Epithelial cell of proximal tubule (primary cell): ENCODE results near the gene THOC1. TPM values are rescaled to one million over a fixed set of nuclear protein-coding genes. Genes with fewer than 3 reads are reported as not detected.

Experiments
- DNase-seq: peaks from one replicate; pipeline ENCODE4 v3.0.0-alpha.2; 2011; ENCODE audit warnings: low read depth
- H3K4me3 ChIP-seq: 2 replicates; pipeline ENCODE4 v1.5.1; 2011; ENCODE audit warnings: low read depth, mild to moderate bottlenecking, low read length
- CTCF ChIP-seq: conservative IDR thresholded peaks from 2 replicates; pipeline ENCODE4 v1.5.1; 2012; ENCODE audit warnings: low read depth, mild to moderate bottlenecking, low read length
- total RNA-seq: library from RNA; depleted of rRNA; stranded (reverse); fragments of >200 nt; gene quantifications from 2 replicates; pipeline ENCODE4 v1.2.3, GENCODE V29; 2015

The THOC1 gene
- total RNA-seq, 1 donor from 2014 or later: 30.6 TPM

- DNase-seq: no peak
- H3K4me3 ChIP-seq: no peak overlapping the region
- no peak for TF ChIP-seq CTCF
These were observed 38.9 kb upstream of the THOC1 start for GRCh38 chr18:306608-307255.

- no peak overlapping the region for H3K4me3 ChIP-seq
- no peak for DNase-seq
- peak; percentile 5 for TF ChIP-seq CTCF
These were observed 37.2 kb upstream of the THOC1 start for GRCh38 chr18:305003-305501.

- TF ChIP-seq CTCF: no peak
- H3K4me3 ChIP-seq: no peak overlapping the region
- no peak for DNase-seq
These were observed 35.8 kb upstream of the THOC1 start for GRCh38 chr18:303607-304006.

- no peak for DNase-seq
- TF ChIP-seq CTCF: no peak
- H3K4me3 ChIP-seq: no peak overlapping the region
These were observed 35.2 kb upstream of the THOC1 start for GRCh38 chr18:303011-303410.

- no peak for DNase-seq
- no peak for TF ChIP-seq CTCF
- H3K4me3 ChIP-seq: no peak overlapping the region
These were observed 34.2 kb upstream of the THOC1 start for GRCh38 chr18:302097-302496.

GRCh38 chr18:297936-298335 lies 30.1 kb upstream of the THOC1 start:
- no peak overlapping the region for H3K4me3 ChIP-seq
- TF ChIP-seq CTCF: no peak
- DNase-seq: no peak
